Endodermal cell (in vitro differentiated cells): ENCODE results near the gene NOX3. TPM values are rescaled to one million over a fixed set of nuclear protein-coding genes. Genes with fewer than 3 reads are reported as not detected.

Experiments
- DNase-seq: peaks from one replicate; pipeline ENCODE4 v3.0.0-alpha.2; 2017
- H3K27ac ChIP-seq: 2 replicates; pipeline ENCODE4 v1.5.1; 2013; ENCODE audit warnings: mild to moderate bottlenecking, low read depth, low read length, moderate library complexity
- H3K27me3 ChIP-seq: 2 replicates; pipeline ENCODE4 v1.6.1; 2013; ENCODE audit warnings: mild to moderate bottlenecking, low read length, moderate library complexity; ENCODE audit not compliant: insufficient read depth, control insufficient read depth, poor library complexity, severe bottlenecking
- H3K36me3 ChIP-seq: 2 replicates; pipeline ENCODE4 v1.7.0; 2013; ENCODE audit warnings: mild to moderate bottlenecking, low read length, moderate library complexity; ENCODE audit not compliant: control insufficient read depth, insufficient read depth
- H3K4me1 ChIP-seq: one replicate; pipeline ENCODE4 v1.7.0; 2013; ENCODE audit warnings: low read length; ENCODE audit not compliant: control insufficient read depth, insufficient read depth
- H3K4me3 ChIP-seq: 2 replicates; pipeline ENCODE4 v1.5.1; 2013; ENCODE audit warnings: mild to moderate bottlenecking, low read length, moderate library complexity
- H3K9ac ChIP-seq: 2 replicates; pipeline ENCODE4 v1.6.1; 2013; ENCODE audit warnings: mild to moderate bottlenecking, low read length, moderate library complexity; ENCODE audit not compliant: poor library complexity, severe bottlenecking; ENCODE audit errors: extremely low read depth
- H3K9me3 ChIP-seq: 2 replicates; pipeline ENCODE4 v1.6.1; 2013; ENCODE audit warnings: mild to moderate bottlenecking, low read length, moderate library complexity; ENCODE audit not compliant: control insufficient read depth
- H3K27ac Mint-ChIP-seq: 2 replicates; pipeline ENCODE4 v1.8.0; 2020; ENCODE audit warnings: mixed read lengths
- H3K27me3 Mint-ChIP-seq: 2 replicates; pipeline ENCODE4 v1.8.0; 2021; ENCODE audit warnings: mild to moderate bottlenecking, mixed read lengths; ENCODE audit not compliant: insufficient read depth
- H3K36me3 Mint-ChIP-seq: 2 replicates; pipeline ENCODE4 v1.8.0; 2020; ENCODE audit warnings: low read depth, mixed read lengths
- H3K4me1 Mint-ChIP-seq: 2 replicates; pipeline ENCODE4 v1.8.0; 2020; ENCODE audit warnings: mixed read lengths
- H3K4me3 Mint-ChIP-seq: 2 replicates; pipeline ENCODE4 v1.8.0; 2020; ENCODE audit warnings: mild to moderate bottlenecking, moderate library complexity, mixed read lengths
- H3K9me3 Mint-ChIP-seq: 2 replicates; pipeline ENCODE4 v1.8.0; 2020; ENCODE audit warnings: mild to moderate bottlenecking, mixed read lengths
- WGBS, 2 experiments: methylation state at CpG; one replicate each; pipeline versions ENCODE4 v1.1.5 to v1.1.7; 2013; ENCODE audit warnings: missing lambda C conversion rate in 2 of 2, mixed read lengths in 1 of 2; ENCODE audit not compliant: insufficient coverage in 1 of 2, insufficient read length in 1 of 2; 5-methylcytosine and 5-hydroxymethylcytosine counted together
- total RNA-seq, 2 donors: library from RNA; stranded (reverse); fragmentation: NEBNext Ultra II Directional in 1 of 2; extraction: Animal tissue kit (Norgen Biotek cat#: 25700) in 1 of 2; gene quantifications; 2 replicates in 1 of 2; 3 replicates in 1 of 2; pipeline ENCODE4 v1.2.1, GENCODE V29; 2021
- TF ChIP-seq, protein P1 (sequence below): fragments of 200-600 bp; sonication (generic); conservative IDR thresholded peaks from 2 replicates; pipeline ENCODE4 v1.5.0; 2021; ENCODE audit warnings: antibody characterized with exemption, mild to moderate bottlenecking

Gene NOX3
- total RNA-seq, 2 donors from 2014 or later = not detected

DNA sequence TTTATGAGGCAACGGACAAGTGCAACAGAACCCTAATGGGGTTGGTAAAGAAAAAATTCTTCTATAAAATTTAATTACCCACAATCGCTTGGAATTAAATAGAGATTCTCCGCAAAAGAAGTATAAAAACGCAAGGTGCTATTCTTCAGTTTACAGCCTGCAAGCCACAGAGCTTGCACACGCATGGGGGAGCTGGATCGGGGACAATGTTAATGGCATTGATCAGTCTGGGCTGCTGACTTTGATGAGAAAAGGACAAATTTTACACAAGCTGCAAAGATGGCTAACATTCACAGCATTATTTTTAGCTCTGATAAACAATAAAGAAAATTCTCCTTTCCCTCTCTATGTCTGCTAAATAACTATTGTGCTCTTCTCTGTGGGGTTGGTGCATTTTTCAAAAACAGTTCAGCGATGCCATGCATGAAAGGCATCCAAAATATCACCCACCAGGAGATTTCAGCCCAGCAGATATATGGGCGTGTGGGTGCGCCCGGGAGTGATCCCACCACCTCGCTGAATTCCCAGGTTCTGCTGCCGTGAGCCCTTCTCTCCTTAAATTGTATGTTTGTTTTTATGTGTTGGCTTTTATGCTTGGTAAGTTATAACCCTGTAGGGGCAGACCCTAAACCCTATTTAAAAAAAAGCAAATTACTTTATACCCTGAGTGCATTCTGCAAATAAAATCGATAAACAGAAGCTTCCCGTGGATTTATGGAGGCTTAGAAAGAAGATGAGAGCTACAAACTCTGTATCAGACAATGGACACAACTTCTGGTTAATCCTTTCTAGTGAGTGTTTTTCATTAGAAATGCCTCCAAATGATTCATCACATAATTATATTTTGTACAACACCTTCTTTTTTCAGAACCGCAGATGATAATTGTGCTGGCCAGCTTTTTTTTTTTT is 55.6 kb downstream of the NOX3 start:
- TF ChIP-seq, protein P1, sequence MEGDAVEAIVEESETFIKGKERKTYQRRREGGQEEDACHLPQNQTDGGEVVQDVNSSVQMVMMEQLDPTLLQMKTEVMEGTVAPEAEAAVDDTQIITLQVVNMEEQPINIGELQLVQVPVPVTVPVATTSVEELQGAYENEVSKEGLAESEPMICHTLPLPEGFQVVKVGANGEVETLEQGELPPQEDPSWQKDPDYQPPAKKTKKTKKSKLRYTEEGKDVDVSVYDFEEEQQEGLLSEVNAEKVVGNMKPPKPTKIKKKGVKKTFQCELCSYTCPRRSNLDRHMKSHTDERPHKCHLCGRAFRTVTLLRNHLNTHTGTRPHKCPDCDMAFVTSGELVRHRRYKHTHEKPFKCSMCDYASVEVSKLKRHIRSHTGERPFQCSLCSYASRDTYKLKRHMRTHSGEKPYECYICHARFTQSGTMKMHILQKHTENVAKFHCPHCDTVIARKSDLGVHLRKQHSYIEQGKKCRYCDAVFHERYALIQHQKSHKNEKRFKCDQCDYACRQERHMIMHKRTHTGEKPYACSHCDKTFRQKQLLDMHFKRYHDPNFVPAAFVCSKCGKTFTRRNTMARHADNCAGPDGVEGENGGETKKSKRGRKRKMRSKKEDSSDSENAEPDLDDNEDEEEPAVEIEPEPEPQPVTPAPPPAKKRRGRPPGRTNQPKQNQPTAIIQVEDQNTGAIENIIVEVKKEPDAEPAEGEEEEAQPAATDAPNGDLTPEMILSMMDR = no peak
- no peaks in the 10 kb centered on the region for H3K27me3 Mint-ChIP-seq

GRCh38 chr6:155399062-155399744 is 56.4 kb downstream of the NOX3 start:
- WGBS, 2 experiments = 90 to 91% methylated on average over 1 to 5 of the region's 5 CpGs
- Histone ChIP-seq H3K4me3 (no peak overlapping the region), H3K4me1 (no peaks in the 10 kb centered on the region), H3K27ac (no peak overlapping the region), H3K9me3 (no peaks in the 10 kb centered on the region), H3K36me3 (no peaks in the 10 kb centered on the region), H3K27me3 (no peaks in the 10 kb centered on the region), H3K9ac (no peak overlapping the region)
- H3K4me1 Mint-ChIP-seq = no peaks in the 10 kb centered on the region
- H3K27ac Mint-ChIP-seq = no peak overlapping the region
- H3K9me3 Mint-ChIP-seq = no peaks in the 10 kb centered on the region
- no peaks in the 10 kb centered on the region for H3K36me3 Mint-ChIP-seq
- no peaks in the 10 kb centered on the region for H3K27me3 Mint-ChIP-seq
- H3K4me3 Mint-ChIP-seq = no peak overlapping the region
- DNase-seq = no peak
- TF ChIP-seq, protein P1 = no peak

More for the DNA sequence above, 55.6 kb downstream of the NOX3 start:
- H3K9ac ChIP-seq = no peak overlapping the region
- H3K36me3 ChIP-seq = no peaks in the 10 kb centered on the region
- H3K4me3 Mint-ChIP-seq = no peak overlapping the region
- no peaks in the 10 kb centered on the region for H3K9me3 Mint-ChIP-seq
- no peaks in the 10 kb centered on the region for H3K9me3 ChIP-seq
- H3K4me1 ChIP-seq = no peaks in the 10 kb centered on the region
- no peak overlapping the region for H3K4me3 ChIP-seq
- 93 to 96% methylated on average over 6 to 15 of the region's 15 CpGs for WGBS, 2 experiments
- no peaks in the 10 kb centered on the region for H3K4me1 Mint-ChIP-seq
- no peaks in the 10 kb centered on the region for H3K36me3 Mint-ChIP-seq
- no peaks in the 10 kb centered on the region for H3K27me3 ChIP-seq
- no peak overlapping the region for H3K27ac ChIP-seq
- no peak for DNase-seq
- H3K27ac Mint-ChIP-seq = no peak overlapping the region

DNA sequence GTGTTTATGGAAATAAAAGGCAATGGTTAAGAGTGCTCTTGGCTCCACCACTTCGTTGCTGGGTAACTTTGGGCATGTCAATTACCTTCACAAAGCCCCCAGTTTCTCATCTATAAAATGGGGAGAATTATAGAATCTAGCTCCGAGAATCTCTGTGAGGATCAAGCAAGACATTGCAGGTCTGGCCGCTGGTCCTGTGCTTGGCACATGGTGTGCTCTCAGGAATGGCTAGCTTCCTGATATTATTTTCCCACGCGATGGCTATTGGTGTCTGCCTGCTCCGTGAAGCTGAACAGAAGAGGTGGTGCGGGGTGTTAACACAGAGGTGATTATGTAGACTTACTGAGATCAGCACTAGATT is 57.0 kb downstream of the NOX3 start:
- Histone ChIP-seq H3K4me3 (no peak overlapping the region), H3K27me3 (no peaks in the 10 kb centered on the region), H3K4me1 (no peaks in the 10 kb centered on the region), H3K9me3 (no peaks in the 10 kb centered on the region), H3K36me3 (no peaks in the 10 kb centered on the region), H3K27ac (no peak overlapping the region), H3K9ac (no peak overlapping the region)
- TF ChIP-seq, protein P1 = no peak
- no peak overlapping the region for H3K4me3 Mint-ChIP-seq
- 92 to 96% methylated on average over 6 to 7 of the region's 7 CpGs for WGBS, 2 experiments
- H3K27me3 Mint-ChIP-seq = no peaks in the 10 kb centered on the region
- H3K36me3 Mint-ChIP-seq = no peaks in the 10 kb centered on the region
- no peak overlapping the region for H3K27ac Mint-ChIP-seq
- H3K4me1 Mint-ChIP-seq = no peaks in the 10 kb centered on the region
- H3K9me3 Mint-ChIP-seq = no peaks in the 10 kb centered on the region
- DNase-seq = no peak
